Activated CD4-positive, alpha-beta T cell treated with anti-CD3 and anti-CD28 coated beads, Interleukin-2, amount 10 ng/mL, durations not matched to agents 24 days and 14 days (primary cell): Measurements from ENCODE around the gene SUSD6. TPM values are rescaled to one million over a fixed set of nuclear protein-coding genes. Genes with fewer than 3 reads are reported as not detected.

Experiments used
- DNase-seq: peaks from one replicate; pipeline ENCODE4 v3.0.0; 2022
- H3K27ac Mint-ChIP-seq: one replicate; pipeline ENCODE4 v1.8.0; 2022; ENCODE audit warnings: mild to moderate bottlenecking, mixed read lengths
- H3K27me3 Mint-ChIP-seq: one replicate; pipeline ENCODE4 v1.8.0; 2022; ENCODE audit warnings: mixed read lengths
- H3K36me3 Mint-ChIP-seq: one replicate; pipeline ENCODE4 v1.8.0; 2022; ENCODE audit warnings: low read depth, mild to moderate bottlenecking, mixed read lengths
- H3K4me1 Mint-ChIP-seq: one replicate; pipeline ENCODE4 v1.8.0; 2021; ENCODE audit warnings: mixed read lengths
- H3K4me3 Mint-ChIP-seq: one replicate; pipeline ENCODE4 v1.8.0; 2022; ENCODE audit warnings: mild to moderate bottlenecking, moderate library complexity, mixed read lengths
- H3K9me3 Mint-ChIP-seq: one replicate; pipeline ENCODE4 v1.8.0; 2021; ENCODE audit warnings: mixed read lengths
- intact Hi-C: fragments of 100-400 bp; cut with micrococcal nuclease; formaldehyde crosslinking; loops from one replicate; pipeline ENCODE4 v1.15.1; 2023
- total RNA-seq: library from RNA; stranded (reverse); gene quantifications from 2 replicates; pipeline ENCODE4 v1.2.3, GENCODE V29; 2022

Gene SUSD6
- total RNA-seq, 1 donor from 2014 or later: 78.9 TPM

- intact Hi-C loops: loop anchor here (10.0 kb wide), 2 partner anchors 223 to 823 kb away; partner anchors contain the start of genes ERH, SLC39A9 and ZFP36L1
- no peak for DNase-seq
- peak overlapping the region; percentile 95 for H3K4me3 Mint-ChIP-seq
- peaks cover 45% of the 10 kb centered on the region for H3K36me3 Mint-ChIP-seq
- H3K27ac Mint-ChIP-seq: peak overlapping the region; percentile 100
- H3K27me3 Mint-ChIP-seq: no peaks in the 10 kb centered on the region
- H3K9me3 Mint-ChIP-seq: peaks cover 3% of the 10 kb centered on the region
- peaks cover 91% of the 10 kb centered on the region for H3K4me1 Mint-ChIP-seq
Observed at GRCh38 chr14:69617796-69618195, 6.4 kb downstream of the SUSD6 start.

- peaks cover 3% of the 10 kb centered on the region for H3K9me3 Mint-ChIP-seq
- intact Hi-C loops: loop anchor here (10.0 kb wide), 2 partner anchors 224 to 824 kb away; partner anchors contain the start of genes ERH, SLC39A9 and ZFP36L1
- H3K27me3 Mint-ChIP-seq: no peaks in the 10 kb centered on the region
- peak overlapping the region; percentile 95 for H3K4me3 Mint-ChIP-seq
- no peak for DNase-seq
- peaks cover 46% of the 10 kb centered on the region for H3K36me3 Mint-ChIP-seq
- H3K4me1 Mint-ChIP-seq: peaks cover 88% of the 10 kb centered on the region
- H3K27ac Mint-ChIP-seq: peak overlapping the region; percentile 100
Observed at GRCh38 chr14:69619012-69619411, 7.6 kb downstream of the SUSD6 start.

- Mint-ChIP-seq H3K4me1 (peaks cover 86% of the 10 kb centered on the region), H3K27ac (peak overlapping the region; percentile 100), H3K9me3 (peaks cover 3% of the 10 kb centered on the region), H3K4me3 (peak overlapping the region; percentile 69), H3K27me3 (no peaks in the 10 kb centered on the region), H3K36me3 (peaks cover 40% of the 10 kb centered on the region)
- no peak for DNase-seq
- intact Hi-C loops: no loop called here
Observed at GRCh38 chr14:69620211-69620611, 8.8 kb downstream of the SUSD6 start.

- Mint-ChIP-seq H3K9me3 (peaks cover 3% of the 10 kb centered on the region), H3K4me3 (peak overlapping the region; percentile 51), H3K27me3 (no peaks in the 10 kb centered on the region), H3K27ac (peak overlapping the region; percentile 100), H3K4me1 (peaks cover 86% of the 10 kb centered on the region), H3K36me3 (peaks cover 34% of the 10 kb centered on the region)
- no peak for DNase-seq
- intact Hi-C loops: no loop called here
Observed at GRCh38 chr14:69620981-69621380, 9.6 kb downstream of the SUSD6 start.

GRCh38 chr14:69624136-69624535, 12.7 kb downstream of the SUSD6 start:
- H3K4me3 Mint-ChIP-seq: peak overlapping the region; percentile 13

GRCh38 chr14:69625299-69626131, 14.1 kb downstream of the SUSD6 start:
- Mint-ChIP-seq H3K4me3 (peak overlapping the region; percentile 81), H3K27ac (peak overlapping the region; percentile 96), H3K36me3 (peaks cover 21% of the 10 kb centered on the region), H3K9me3 (no peaks in the 10 kb centered on the region), H3K27me3 (no peaks in the 10 kb centered on the region), H3K4me1 (peaks cover 80% of the 10 kb centered on the region)
- intact Hi-C loops: loop anchor here (1.0 to 2.0 kb wide), 4 partner anchors 10 to 51 kb away; partner anchors contain the start of gene SUSD6
- peak; percentile 93 for DNase-seq

More at GRCh38 chr14:69624136-69624535, 12.7 kb downstream of the SUSD6 start:
- Mint-ChIP-seq H3K36me3 (peaks cover 20% of the 10 kb centered on the region), H3K9me3 (peaks cover 3% of the 10 kb centered on the region), H3K27ac (peak overlapping the region; percentile 96), H3K4me1 (peaks cover 80% of the 10 kb centered on the region), H3K27me3 (no peaks in the 10 kb centered on the region)
- intact Hi-C loops: loop anchor here (2.0 kb wide), 1 partner anchor 13 kb away; the partner anchor contains the start of gene SUSD6
- DNase-seq: no peak

GRCh38 chr14:69626132-69626500, 14.7 kb downstream of the SUSD6 start:
- H3K9me3 Mint-ChIP-seq: no peaks in the 10 kb centered on the region
- H3K4me3 Mint-ChIP-seq: peak overlapping the region; percentile 81
- intact Hi-C loops: no loop called here
- no peaks in the 10 kb centered on the region for H3K27me3 Mint-ChIP-seq
- DNase-seq: no peak
- peaks cover 21% of the 10 kb centered on the region for H3K36me3 Mint-ChIP-seq
- peak overlapping the region; percentile 96 for H3K27ac Mint-ChIP-seq
- peaks cover 79% of the 10 kb centered on the region for H3K4me1 Mint-ChIP-seq

GRCh38 chr14:69629225-69630127, 18.1 kb downstream of the SUSD6 start:
- intact Hi-C loops: no loop called here
- Mint-ChIP-seq H3K36me3 (peaks cover 31% of the 10 kb centered on the region), H3K27ac (peak overlapping the region; percentile 89), H3K4me1 (peaks cover 82% of the 10 kb centered on the region), H3K27me3 (no peaks in the 10 kb centered on the region), H3K4me3 (peak overlapping the region; percentile 48), H3K9me3 (no peaks in the 10 kb centered on the region)
- DNase-seq: no peak

GRCh38 chr14:69630360-69630759, 19.0 kb downstream of the SUSD6 start:
- H3K27me3 Mint-ChIP-seq: no peaks in the 10 kb centered on the region
- no peak for DNase-seq
- no peaks in the 10 kb centered on the region for H3K9me3 Mint-ChIP-seq
- H3K36me3 Mint-ChIP-seq: peaks cover 28% of the 10 kb centered on the region
- H3K27ac Mint-ChIP-seq: peak overlapping the region; percentile 89
- peak overlapping the region; percentile 38 for H3K4me3 Mint-ChIP-seq
- intact Hi-C loops: no loop called here
- H3K4me1 Mint-ChIP-seq: peaks cover 84% of the 10 kb centered on the region

- Mint-ChIP-seq H3K36me3 (peaks cover 25% of the 10 kb centered on the region), H3K27ac (no peak overlapping the region), H3K4me1 (peaks cover 83% of the 10 kb centered on the region), H3K9me3 (no peaks in the 10 kb centered on the region), H3K27me3 (no peaks in the 10 kb centered on the region), H3K4me3 (no peak overlapping the region)
- intact Hi-C loops: no loop called here
- DNase-seq: no peak
Observed at GRCh38 chr14:69631509-69631908, 20.1 kb downstream of the SUSD6 start.

GRCh38 chr14:69632164-69632563, 20.8 kb downstream of the SUSD6 start:
- no peak overlapping the region for H3K4me3 Mint-ChIP-seq
- peaks cover 84% of the 10 kb centered on the region for H3K4me1 Mint-ChIP-seq
- H3K27ac Mint-ChIP-seq: peak overlapping the region; percentile 1
- H3K36me3 Mint-ChIP-seq: peaks cover 23% of the 10 kb centered on the region
- DNase-seq: no peak
- no peaks in the 10 kb centered on the region for H3K9me3 Mint-ChIP-seq
- intact Hi-C loops: no loop called here
- no peaks in the 10 kb centered on the region for H3K27me3 Mint-ChIP-seq

GRCh38 chr14:69632593-69633151, 21.3 kb downstream of the SUSD6 start:
- H3K27ac Mint-ChIP-seq: peak overlapping the region; percentile 92
- H3K36me3 Mint-ChIP-seq: peaks cover 22% of the 10 kb centered on the region
- intact Hi-C loops: no loop called here
- no peak for DNase-seq
- peaks cover 88% of the 10 kb centered on the region for H3K4me1 Mint-ChIP-seq
- H3K9me3 Mint-ChIP-seq: no peaks in the 10 kb centered on the region
- H3K27me3 Mint-ChIP-seq: no peaks in the 10 kb centered on the region
- H3K4me3 Mint-ChIP-seq: no peak overlapping the region

GRCh38 chr14:69633238-69633637, 21.8 kb downstream of the SUSD6 start:
- H3K4me3 Mint-ChIP-seq: no peak overlapping the region
- intact Hi-C loops: no loop called here
- no peaks in the 10 kb centered on the region for H3K9me3 Mint-ChIP-seq
- peak overlapping the region; percentile 92 for H3K27ac Mint-ChIP-seq
- no peaks in the 10 kb centered on the region for H3K27me3 Mint-ChIP-seq
- H3K36me3 Mint-ChIP-seq: peaks cover 22% of the 10 kb centered on the region
- DNase-seq: no peak
- H3K4me1 Mint-ChIP-seq: peaks cover 88% of the 10 kb centered on the region
